ENCODE results near the gene PPTC7. TPM values are rescaled to one million over a fixed set of nuclear protein-coding genes. Genes with fewer than 3 reads are reported as not detected.
"Not testable (repeated sequence)": the region's sequence is repeated elsewhere in the genome, so short reads cannot be mapped to it uniquely, and the experiment has no call there.

Gene PPTC7
- total and polyA plus RNA-seq, 2 of the 8 experiments (the other 6 are each of a cell fraction or from before 2014, with no cell fraction given), result 8.1 to 15.9 TPM

GRCh38 chr12:110592919-110593318 is 9.8 kb upstream of the PPTC7 start:
- not testable (repeated sequence) for H2BK20ac ChIP-seq (ENCODE audit: low read length); H2BK15ac ChIP-seq (ENCODE audit: low read length); H3K79me2 ChIP-seq (ENCODE audit: control insufficient read depth in 1 of 2, insufficient read depth in 2 of 2, low read length in 2 of 2); H3K23ac ChIP-seq (ENCODE audit: insufficient read length); DNase-seq (ENCODE audit: low read depth in 1 of 2, low spot score in 2 of 2); H2AFZ ChIP-seq (ENCODE audit: low read length); H3K4me2 ChIP-seq (ENCODE audit: insufficient read depth in 1 of 2, low read depth in 2 of 2, low read length in 2 of 2); H3K27me3 ChIP-seq (replicated peaks in 1 of 4; ENCODE audit: control insufficient read depth in 3 of 4, extremely low read depth in 1 of 4, insufficient read depth in 3 of 4, low read length in 3 of 4); H3K14ac ChIP-seq (ENCODE audit: insufficient read length); H2AK5ac ChIP-seq (ENCODE audit: low read depth, low read length); H2BK12ac ChIP-seq (ENCODE audit: low read depth, low read length); H3K23me2 ChIP-seq (ENCODE audit: low read depth, low read length); H2BK120ac ChIP-seq (replicated peaks; ENCODE audit: low read depth, low read length); H4K8ac ChIP-seq (ENCODE audit: extremely low read depth, insufficient read depth, low read length); H2BK5ac ChIP-seq (ENCODE audit: low read depth, low read length); H4K91ac ChIP-seq (replicated peaks; ENCODE audit: insufficient read length, low read length); H4K5ac ChIP-seq (ENCODE audit: insufficient read length, low read depth, low read length); H3K56ac ChIP-seq (replicated peaks; ENCODE audit: insufficient read length, low read depth, low read length); H3K4me1 ChIP-seq (replicated peaks in 1 of 4; ENCODE audit: control insufficient read depth in 3 of 4, insufficient read depth in 4 of 4, low read length in 3 of 4); H3K9me3 ChIP-seq (ENCODE audit: insufficient read depth in 2 of 2, low read depth in 1 of 2, low read length in 1 of 2); H3K18ac ChIP-seq (ENCODE audit: extremely low read depth, low read length); H3K36me3 ChIP-seq (ENCODE audit: control insufficient read depth in 2 of 4, insufficient read depth in 4 of 4, low read length in 3 of 4); H3K9ac ChIP-seq (replicated peaks in 1 of 4; ENCODE audit: extremely low read depth in 1 of 4, low read depth in 3 of 4, low read length in 3 of 4); H3K79me1 ChIP-seq (ENCODE audit: low read depth, low read length); H3K4ac ChIP-seq (replicated peaks; ENCODE audit: insufficient read length, low read depth, low read length); H3K27ac ChIP-seq (ENCODE audit: low read depth, low read length); FAIRE-seq; H3K4me3 ChIP-seq (ENCODE audit: extremely low read depth in 1 of 4, insufficient read depth in 2 of 4, low read depth in 3 of 4, low read length in 4 of 4); H4K20me1 ChIP-seq (replicated peaks in 1 of 2; ENCODE audit: control insufficient read depth in 1 of 2, insufficient read depth in 2 of 2, low read length in 2 of 2)
- WGBS, 2 experiments (ENCODE audit: extremely low coverage in 1 of 2, insufficient coverage in 1 of 2, insufficient read length in 1 of 2, insufficient replicate concordance in 2 of 2, low coverage in 1 of 2, low lambda C conversion rate in 2 of 2, missing lambda C conversion rate in 1 of 2), result 90% methylated on average over 4 of the region's 4 CpGs; no CpG with 5 or more reads in 1 of the 2 experiments
- ChIA-PET CTCF (ENCODE audit: partially characterized antibody) (interaction anchor here (0.6 to 14.6 kb wide), 7 partner anchors 9 to 628 kb away, joined by 3 to 190 read pairs (median 3); partner anchors contain the start of gene ARPC3), POLR2A (ENCODE audit: partially characterized antibody) (interaction anchor here (0.9 kb wide), 1 partner anchor 8 kb away, joined by 3 read pairs; no protein-coding TSS in a partner anchor)
